Activated CD4-positive, alpha-beta T cell treated with anti-CD3 and anti-CD28 coated beads for 36 hours (primary cell): ENCODE results near the gene HOXB4. TPM values are rescaled to one million over a fixed set of nuclear protein-coding genes. Genes with fewer than 3 reads are reported as not detected.

ENCODE experiments used
- ATAC-seq: fragments of 200-7000 bp; cut with Tn5 transposase; one replicate; pipeline ENCODE4 v1.10.0; 2021; ENCODE audit warnings: mild to moderate bottlenecking, moderate library complexity
- CTCF ChIA-PET: fragments of 350-600 bp; sonication (Branson Sonifier 250); formaldehyde crosslinking; loops from one replicate; lab custom pipeline; 2021; ENCODE audit warnings: antibody characterized with exemption; lab: Charles Lee
- POLR2A ChIA-PET: fragments of 350-600 bp; sonication (Branson Sonifier 250); formaldehyde crosslinking; loops from one replicate; lab custom pipeline; 2021; ENCODE audit warnings: antibody characterized with exemption, inconsistent platforms; lab: Charles Lee
- DNase-seq: peaks from one replicate; pipeline ENCODE4 v3.0.0-alpha.2; 2020
- H3K27ac Mint-ChIP-seq: one replicate; pipeline ENCODE4 v1.8.0; 2021; ENCODE audit warnings: mixed read lengths
- H3K27me3 Mint-ChIP-seq: one replicate; pipeline ENCODE4 v1.8.0; 2021; ENCODE audit warnings: mixed read lengths
- H3K36me3 Mint-ChIP-seq: one replicate; pipeline ENCODE4 v1.8.0; 2021; ENCODE audit warnings: low read depth, mixed read lengths
- H3K4me1 Mint-ChIP-seq: one replicate; pipeline ENCODE4 v1.8.0; 2021; ENCODE audit warnings: mixed read lengths
- H3K4me3 Mint-ChIP-seq: one replicate; pipeline ENCODE4 v1.8.0; 2021; ENCODE audit warnings: mild to moderate bottlenecking, moderate library complexity, mixed read lengths
- H3K9me3 Mint-ChIP-seq: one replicate; pipeline ENCODE4 v1.8.0; 2021; ENCODE audit warnings: low read depth, mixed read lengths
- intact Hi-C, 2 experiments: fragments of 100-400 bp; cut with DNase I in 1 of 2; cut with micrococcal nuclease in 1 of 2; formaldehyde crosslinking; loops; one replicate each; pipeline versions ENCODE4 v1.14.2 to v1.15.1; 2022 to 2024; cut with DNase I, micrococcal nuclease
- total RNA-seq, 2 experiments: library from RNA; stranded (reverse); gene quantifications; one replicate each; pipeline ENCODE4 v1.2.3, GENCODE V29; 2021

The HOXB4 gene
- total RNA-seq, 2 experiments from 2014 or later: 0.66 to 1.1 TPM

- no peak overlapping the region for H3K27ac Mint-ChIP-seq
- CTCF ChIA-PET: interaction anchor here (0.6 to 1.2 kb wide), 6 partner anchors 9 to 1171 kb away, joined by 3 to 4 read pairs (median 3); no protein-coding TSS in a partner anchor
- intact Hi-C loops: no loop called here
Measured at GRCh38 chr17:48568499-48569239, 9.5 kb downstream of the HOXB4 start.

GRCh38 chr17:48567646-48568354, 10.3 kb downstream of the HOXB4 start:
- peaks cover 26% of the 10 kb centered on the region for H3K27me3 Mint-ChIP-seq
- no peak overlapping the region for H3K4me3 Mint-ChIP-seq

More at GRCh38 chr17:48568499-48569239, 9.5 kb downstream of the HOXB4 start:
- H3K4me1 Mint-ChIP-seq: peaks cover 5% of the 10 kb centered on the region
- POLR2A ChIA-PET: no interaction called here
- H3K4me3 Mint-ChIP-seq: no peak overlapping the region
- no peaks in the 10 kb centered on the region for H3K36me3 Mint-ChIP-seq
- no peaks in the 10 kb centered on the region for H3K9me3 Mint-ChIP-seq
- no peak for DNase-seq
- peaks cover 22% of the 10 kb centered on the region for H3K27me3 Mint-ChIP-seq
- ATAC-seq: no peak

GRCh38 chr17:48567209-48567608, 10.9 kb downstream of the HOXB4 start:
- ChIA-PET CTCF (interaction anchor here (0.7 to 1.2 kb wide), 3 partner anchors 8 to 232 kb away, joined by 3 read pairs; no protein-coding TSS in a partner anchor), POLR2A (no interaction called here)
- Mint-ChIP-seq H3K4me1 (peaks cover 5% of the 10 kb centered on the region), H3K4me3 (no peak overlapping the region), H3K27ac (no peak overlapping the region), H3K36me3 (no peaks in the 10 kb centered on the region), H3K27me3 (peaks cover 31% of the 10 kb centered on the region), H3K9me3 (no peaks in the 10 kb centered on the region)
- DNase-seq (no peak), ATAC-seq (no peak)
- intact Hi-C loops: no loop called here

More at GRCh38 chr17:48567646-48568354, 10.3 kb downstream of the HOXB4 start:
- Mint-ChIP-seq H3K27ac (no peak overlapping the region), H3K4me1 (peaks cover 5% of the 10 kb centered on the region), H3K9me3 (no peaks in the 10 kb centered on the region), H3K36me3 (no peaks in the 10 kb centered on the region)
- intact Hi-C loops: no loop called here
- ATAC-seq (no peak), DNase-seq (no peak)
- ChIA-PET POLR2A (no interaction called here), CTCF (interaction anchor here (0.7 to 1.2 kb wide), 6 partner anchors 8 to 1172 kb away, joined by 3 read pairs; no protein-coding TSS in a partner anchor)

GRCh38 chr17:48566717-48567116, 11.4 kb downstream of the HOXB4 start:
- no peak overlapping the region for H3K4me3 Mint-ChIP-seq
- ChIA-PET POLR2A (interaction anchor here (0.6 kb wide), 1 partner anchor 181 kb away, joined by 3 read pairs; no protein-coding TSS in a partner anchor), CTCF (interaction anchor here (0.6 to 1.1 kb wide), 3 partner anchors 10 to 490 kb away, joined by 3 to 5 read pairs (median 4); no protein-coding TSS in a partner anchor)
- H3K27ac Mint-ChIP-seq: no peak overlapping the region
- H3K36me3 Mint-ChIP-seq: no peaks in the 10 kb centered on the region
- H3K4me1 Mint-ChIP-seq: peaks cover 5% of the 10 kb centered on the region
- H3K27me3 Mint-ChIP-seq: peaks cover 31% of the 10 kb centered on the region
- intact Hi-C loops: no loop called here
- DNase-seq (no peak), ATAC-seq (no peak)
- no peaks in the 10 kb centered on the region for H3K9me3 Mint-ChIP-seq

- no peak for ATAC-seq
- H3K9me3 Mint-ChIP-seq: no peaks in the 10 kb centered on the region
- peaks cover 31% of the 10 kb centered on the region for H3K27me3 Mint-ChIP-seq
- no peaks in the 10 kb centered on the region for H3K36me3 Mint-ChIP-seq
- peaks cover 5% of the 10 kb centered on the region for H3K4me1 Mint-ChIP-seq
- POLR2A ChIA-PET: interaction anchor here (0.6 kb wide), 2 partner anchors 180 to 1221 kb away, joined by 3 to 4 read pairs; no protein-coding TSS in a partner anchor
- CTCF ChIA-PET: interaction anchor here (0.6 to 1.1 kb wide), 3 partner anchors 9 to 489 kb away, joined by 3 to 5 read pairs (median 4); no protein-coding TSS in a partner anchor
- no peak overlapping the region for H3K27ac Mint-ChIP-seq
- DNase-seq: no peak
- no peak overlapping the region for H3K4me3 Mint-ChIP-seq
- intact Hi-C loops: no loop called here
Measured at GRCh38 chr17:48565925-48566710, 12.0 kb downstream of the HOXB4 start.

- Mint-ChIP-seq H3K27ac (no peak overlapping the region), H3K4me1 (peaks cover 5% of the 10 kb centered on the region), H3K9me3 (no peaks in the 10 kb centered on the region), H3K4me3 (no peak overlapping the region), H3K36me3 (no peaks in the 10 kb centered on the region), H3K27me3 (peaks cover 29% of the 10 kb centered on the region)
- POLR2A ChIA-PET: no interaction called here
- DNase-seq (no peak), ATAC-seq (no peak)
- CTCF ChIA-PET: interaction anchor here (0.7 kb wide), 1 partner anchor 204 kb away, joined by 3 read pairs; no protein-coding TSS in a partner anchor
- intact Hi-C loops: no loop called here
Measured at GRCh38 chr17:48565022-48565554, 13.1 kb downstream of the HOXB4 start.

- no peak overlapping the region for H3K4me3 Mint-ChIP-seq
- intact Hi-C loops: no loop called here
- no peak for ATAC-seq
- peaks cover 5% of the 10 kb centered on the region for H3K4me1 Mint-ChIP-seq
- no peaks in the 10 kb centered on the region for H3K36me3 Mint-ChIP-seq
- CTCF ChIA-PET: interaction anchor here (0.7 kb wide), 1 partner anchor 205 kb away, joined by 3 read pairs; no protein-coding TSS in a partner anchor
- no peaks in the 10 kb centered on the region for H3K9me3 Mint-ChIP-seq
- DNase-seq: no peak
- peaks cover 25% of the 10 kb centered on the region for H3K27me3 Mint-ChIP-seq
- POLR2A ChIA-PET: no interaction called here
- H3K27ac Mint-ChIP-seq: no peak overlapping the region
Measured at GRCh38 chr17:48564188-48565021, 13.7 kb downstream of the HOXB4 start.

GRCh38 chr17:48563867-48564187, 14.3 kb downstream of the HOXB4 start:
- DNase-seq (no peak), ATAC-seq (no peak)
- Mint-ChIP-seq H3K36me3 (no peaks in the 10 kb centered on the region), H3K4me3 (no peak overlapping the region), H3K27ac (no peak overlapping the region), H3K27me3 (peaks cover 21% of the 10 kb centered on the region), H3K4me1 (peaks cover 5% of the 10 kb centered on the region), H3K9me3 (no peaks in the 10 kb centered on the region)
- POLR2A ChIA-PET: no interaction called here
- intact Hi-C loops: no loop called here
- CTCF ChIA-PET: no interaction called here

- POLR2A ChIA-PET: no interaction called here
- ATAC-seq: no peak
- Mint-ChIP-seq H3K36me3 (no peaks in the 10 kb centered on the region), H3K9me3 (no peaks in the 10 kb centered on the region), H3K4me1 (peaks cover 2% of the 10 kb centered on the region), H3K27me3 (peaks cover 22% of the 10 kb centered on the region), H3K27ac (no peak overlapping the region), H3K4me3 (no peak overlapping the region)
- intact Hi-C loops: no loop called here
- CTCF ChIA-PET: no interaction called here
- no peak for DNase-seq
Measured at GRCh38 chr17:48563385-48563838, 14.7 kb downstream of the HOXB4 start.

GRCh38 chr17:48562934-48563333, 15.2 kb downstream of the HOXB4 start:
- H3K27me3 Mint-ChIP-seq: peaks cover 20% of the 10 kb centered on the region
- no peaks in the 10 kb centered on the region for H3K36me3 Mint-ChIP-seq
- intact Hi-C loops: no loop called here
- ChIA-PET CTCF (interaction anchor here (0.6 kb wide), 1 partner anchor 87 kb away, joined by 3 read pairs; no protein-coding TSS in a partner anchor), POLR2A (no interaction called here)
- no peaks in the 10 kb centered on the region for H3K9me3 Mint-ChIP-seq
- H3K27ac Mint-ChIP-seq: no peak overlapping the region
- ATAC-seq (no peak), DNase-seq (no peak)
- H3K4me1 Mint-ChIP-seq: no peaks in the 10 kb centered on the region
- H3K4me3 Mint-ChIP-seq: no peak overlapping the region
